NK-92 (cell line): ENCODE results near the gene ZNF341.

Source experiments
- DNase-seq: peaks from one replicate; lab custom pipeline; 2025; ENCODE audit not compliant: unreplicated experiment; lab: John Stamatoyannopoulos, UW

ZNF341 gene

GRCh38 chr20:33821270-33821836 is 89.6 kb downstream of the ZNF341 start:
- no peak for DNase-seq

DNA sequence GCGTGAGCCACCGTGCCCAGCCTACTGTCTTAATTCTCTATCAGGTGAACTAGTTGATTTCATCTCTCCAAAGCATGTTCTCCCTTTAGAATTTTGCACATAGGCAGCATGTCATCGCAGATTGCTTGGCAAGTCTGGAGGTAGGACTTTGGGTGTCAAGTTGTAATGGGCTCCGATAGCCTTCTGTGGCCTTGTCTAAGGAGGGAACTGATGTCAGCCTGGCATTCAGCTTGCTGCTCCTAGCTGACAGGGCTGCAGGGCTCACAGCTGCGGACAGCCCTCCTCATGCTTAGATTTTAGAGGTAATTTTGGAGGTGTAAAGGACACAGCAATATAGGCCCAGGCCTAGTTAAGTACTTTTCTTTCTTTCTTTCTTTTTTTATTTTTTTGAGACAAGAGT is 90.6 kb downstream of the ZNF341 start:
- DNase-seq, result no peak

GRCh38 chr20:33822991-33823390 is 91.2 kb downstream of the ZNF341 start:
- DNase-seq, result no peak

DNA sequence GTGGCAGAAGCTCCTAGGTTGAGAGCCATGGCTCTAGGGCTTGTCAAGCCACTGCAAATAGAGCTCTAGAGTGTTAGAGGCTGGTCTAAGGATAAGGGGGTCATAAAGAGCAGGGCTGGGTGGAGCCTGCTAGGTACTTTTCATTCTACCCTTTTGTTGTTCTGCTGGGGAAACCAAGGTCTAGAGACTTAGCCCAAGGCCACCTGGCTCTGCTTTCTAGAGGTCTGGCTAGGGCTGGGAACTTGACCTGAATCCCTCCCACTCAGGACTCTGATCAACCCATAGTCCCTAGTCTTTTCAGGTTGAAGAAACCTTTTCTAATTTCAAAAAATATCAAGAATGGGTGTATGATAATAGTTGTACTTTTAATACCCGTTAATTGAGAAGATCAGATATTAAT is 93.1 kb downstream of the ZNF341 start:
- DNase-seq, result no peak

- DNase-seq, result no peak
These were observed 93.8 kb downstream of the ZNF341 start for GRCh38 chr20:33825340-33826269.

GRCh38 chr20:33826270-33826897 is 94.6 kb downstream of the ZNF341 start:
- no peak for DNase-seq

GRCh38 chr20:33827109-33827508 is 95.3 kb downstream of the ZNF341 start:
- DNase-seq, result no peak

GRCh38 chr20:33827634-33828325 is 96.0 kb downstream of the ZNF341 start:
- no peak for DNase-seq

DNA sequence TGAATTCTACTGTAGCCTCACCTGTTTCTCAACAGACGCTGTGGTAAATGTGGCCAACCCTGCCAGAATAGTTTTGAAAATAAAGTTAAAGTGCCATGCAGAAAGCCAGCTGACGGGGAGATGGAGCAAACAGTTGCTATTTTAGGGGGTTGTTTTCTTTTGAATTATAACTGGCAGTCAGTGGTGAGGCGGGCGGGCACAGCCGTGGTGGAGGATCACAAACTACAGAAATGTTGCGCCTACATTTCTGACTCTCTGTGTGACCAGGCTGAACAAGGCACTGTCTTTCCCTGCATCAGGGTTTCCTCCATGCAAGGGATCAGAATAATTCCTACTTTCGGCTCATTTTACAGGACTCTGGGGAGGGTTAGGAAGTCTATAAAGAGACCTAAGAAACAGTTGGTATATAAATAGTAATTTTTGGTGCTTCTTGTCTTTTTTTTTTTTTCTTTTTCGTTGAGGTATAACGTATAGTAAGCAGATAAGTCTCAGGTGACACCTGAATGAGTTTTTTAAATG is 96.6 kb downstream of the ZNF341 start:
- DNase-seq, result no peak

DNA sequence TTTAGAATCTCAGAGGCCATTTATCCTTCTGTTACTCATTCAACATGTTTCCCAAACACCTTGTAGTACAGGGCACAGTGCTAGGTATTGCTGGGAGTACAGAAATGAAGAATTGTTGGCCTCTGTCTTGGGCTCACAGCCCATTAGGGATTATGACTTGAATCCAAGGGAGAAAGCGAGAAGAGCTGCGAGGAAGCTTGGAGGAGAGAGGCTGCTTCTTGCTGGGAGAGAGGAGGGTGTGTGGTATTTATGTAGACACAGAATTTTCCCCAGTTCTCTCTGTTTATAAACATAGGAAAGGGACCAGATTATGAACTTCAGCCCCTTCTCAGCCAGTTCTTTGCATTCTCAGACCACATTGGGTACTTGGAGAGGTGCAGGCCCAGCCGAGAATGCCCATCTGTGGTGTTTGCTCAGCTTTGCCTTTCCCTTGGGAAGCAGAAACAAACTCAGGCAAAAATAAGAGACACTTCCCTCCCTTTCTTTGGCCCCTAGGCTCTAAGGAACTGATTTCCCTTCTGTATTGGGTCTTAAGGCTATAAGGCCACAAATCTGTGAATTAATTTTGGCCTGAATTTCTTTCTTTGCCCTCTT is 97.3 kb downstream of the ZNF341 start:
- no peak for DNase-seq

GRCh38 chr20:33829636-33830035 is 97.8 kb downstream of the ZNF341 start:
- DNase-seq, result no peak

DNA sequence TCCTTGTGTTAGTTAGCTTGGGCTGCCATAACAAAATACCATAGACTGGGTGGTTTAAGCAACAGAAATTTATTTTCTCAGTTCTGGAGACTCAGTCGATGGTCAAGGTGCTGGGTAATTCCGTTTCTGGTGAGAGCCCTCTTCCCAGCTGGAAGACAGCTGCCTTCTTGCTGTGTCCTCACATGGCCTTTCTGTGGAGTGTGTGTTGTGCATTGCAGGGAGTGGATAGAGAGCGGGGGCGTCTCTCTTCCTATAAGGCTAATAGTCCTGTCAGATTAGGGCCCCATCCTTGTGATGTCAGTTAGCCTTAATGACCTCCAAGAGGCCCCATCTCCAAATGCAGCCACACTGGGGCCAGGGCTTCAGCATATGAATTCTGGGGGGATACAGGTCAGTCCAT is 98.6 kb downstream of the ZNF341 start:
- no peak for DNase-seq

DNA sequence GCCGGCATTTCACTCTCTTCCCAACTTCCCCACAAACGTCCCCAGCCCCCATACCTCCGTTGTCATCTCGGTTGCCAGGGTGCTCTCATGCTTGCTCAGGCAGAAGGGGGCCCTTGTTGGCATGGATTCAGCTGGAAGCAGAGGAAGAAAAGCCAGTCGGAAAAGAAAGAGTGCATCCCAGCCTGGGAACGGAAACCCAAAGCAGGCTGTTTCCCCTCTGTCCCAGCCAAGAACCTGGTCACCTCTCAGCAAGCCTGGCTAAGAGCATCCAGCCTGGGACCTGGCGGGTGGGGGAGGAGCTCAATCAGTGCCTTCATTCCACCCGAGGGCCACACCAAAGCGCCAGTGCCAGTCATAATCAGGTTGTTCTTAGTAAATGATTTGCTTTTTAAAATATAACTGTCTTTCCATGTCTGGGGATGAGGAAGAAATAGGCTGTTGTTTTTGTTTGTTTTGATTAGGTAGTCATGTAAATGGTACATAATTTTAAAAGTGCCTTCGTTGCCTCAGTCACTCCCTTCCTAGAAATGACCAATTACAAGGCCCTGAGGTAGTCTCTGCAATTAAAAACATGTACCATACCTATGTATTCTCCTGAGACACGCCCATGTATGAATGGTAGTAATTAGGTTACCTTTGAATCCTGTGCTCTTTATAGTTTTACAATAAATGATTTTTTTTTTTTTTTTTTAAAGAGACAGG is 100.5 kb downstream of the ZNF341 start:
- no peak for DNase-seq

DNA sequence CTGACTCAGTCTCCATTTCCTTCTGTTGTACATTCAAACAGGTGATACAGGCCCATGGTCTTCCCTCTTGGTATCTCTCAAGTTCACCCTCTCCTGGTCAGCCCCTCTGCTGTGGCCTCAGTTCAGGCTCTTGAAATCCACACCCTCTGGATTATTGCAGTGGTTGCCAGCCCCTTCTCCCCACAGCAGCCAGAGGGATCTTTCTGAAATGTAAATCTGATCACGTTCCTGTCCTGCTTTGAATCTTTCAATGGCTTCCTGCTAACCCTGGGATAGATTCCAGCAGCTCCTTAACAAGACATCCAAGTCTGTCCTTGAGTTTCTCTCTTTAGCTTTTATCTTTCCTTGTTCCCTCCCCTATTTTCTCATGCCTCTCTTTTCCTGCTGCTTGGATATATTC is 101.5 kb downstream of the ZNF341 start:
- no peak for DNase-seq

DNA sequence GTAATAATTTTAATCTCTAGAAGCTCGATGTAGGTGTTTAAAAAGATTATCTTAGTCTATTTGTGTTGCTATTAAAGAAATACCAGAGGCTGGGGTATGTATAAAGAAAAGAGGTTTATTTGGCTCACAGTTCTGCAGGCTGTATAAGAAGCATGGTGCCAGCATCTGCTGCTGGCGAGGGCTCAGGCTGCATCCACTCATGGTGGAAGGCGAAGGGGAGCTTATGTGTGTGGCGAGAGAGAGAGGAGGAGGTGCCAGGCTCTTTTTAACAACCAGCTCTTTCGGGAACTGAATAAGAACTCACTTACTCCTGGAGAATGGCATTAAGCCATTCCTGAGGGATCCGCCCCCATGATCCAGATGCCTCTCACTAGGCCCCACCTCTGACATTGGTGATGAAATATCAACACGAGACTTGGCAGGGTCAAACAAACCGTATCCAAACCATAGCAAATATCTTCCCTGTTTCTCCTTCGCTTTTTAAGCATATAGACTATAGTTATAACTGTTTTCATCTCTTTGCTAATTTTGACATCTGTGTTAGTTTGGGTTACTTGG is 103.9 kb downstream of the ZNF341 start:
- no peak for DNase-seq

DNA sequence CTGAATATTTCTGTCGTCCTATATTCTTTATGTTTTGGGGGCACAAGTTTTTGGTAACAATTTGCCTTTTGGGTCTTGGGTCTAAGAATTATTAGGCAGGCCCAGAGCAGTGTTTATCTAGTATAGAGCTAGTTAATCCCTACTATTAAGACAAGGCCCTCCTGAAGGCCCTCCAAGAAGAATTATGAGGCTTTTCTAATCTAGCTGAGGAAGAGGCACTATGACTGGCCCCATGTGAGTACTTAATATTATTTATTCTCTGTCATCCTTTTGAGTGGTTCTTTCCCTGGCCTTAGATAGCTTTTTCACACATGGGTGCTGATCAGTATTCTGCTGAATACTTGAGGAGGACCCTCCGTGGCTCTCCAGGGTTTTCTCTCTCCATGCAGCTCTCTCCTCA is 104.5 kb downstream of the ZNF341 start:
- DNase-seq, result no peak

DNA sequence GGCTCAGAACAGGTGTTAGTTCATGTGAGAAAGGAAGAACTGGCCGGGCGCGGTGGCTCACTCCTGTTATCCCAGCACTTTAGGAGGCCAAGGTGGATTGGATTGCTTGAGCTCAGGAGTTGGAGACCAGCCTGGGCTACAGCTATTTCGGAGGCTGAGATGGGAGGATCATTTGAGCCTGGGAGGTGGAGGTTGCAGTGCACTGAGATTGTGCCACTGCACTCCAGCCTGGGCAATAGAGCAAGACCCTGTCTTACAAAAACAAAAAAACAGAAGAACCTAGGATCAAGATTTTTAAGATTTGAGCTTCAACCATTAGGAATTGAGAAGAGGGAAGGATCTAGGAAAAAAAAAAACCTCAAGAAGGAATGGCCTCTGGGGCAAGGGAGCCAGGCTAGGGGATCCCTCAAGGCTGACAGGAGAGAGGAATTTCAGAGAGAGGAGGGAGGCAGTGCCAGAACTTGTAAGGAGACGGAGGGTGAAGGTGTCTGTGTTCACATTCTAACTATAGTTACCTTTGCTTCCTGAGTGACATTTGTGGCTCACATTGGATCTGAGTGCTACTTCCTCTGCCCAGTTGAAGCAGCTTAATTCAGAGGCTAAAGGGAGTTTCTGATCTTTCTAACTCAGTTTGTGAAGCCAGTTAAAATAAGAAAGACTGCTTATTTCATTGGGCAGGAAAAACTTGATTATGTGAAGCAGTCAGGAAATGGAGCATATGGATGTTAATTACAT is 105.5 kb downstream of the ZNF341 start:
- DNase-seq, result no peak

GRCh38 chr20:33838035-33838864 is 106.5 kb downstream of the ZNF341 start:
- DNase-seq, result no peak
